T-helper 9 cell (primary cell): ENCODE measurements around the gene LCN10.
"Not testable (repeated sequence)": the region's sequence is repeated elsewhere in the genome, so short reads cannot be mapped to it uniquely, and the experiment has no call there.

Experiments
- DNase-seq: peaks from one replicate; pipeline ENCODE4 v3.0.0-alpha.2; 2020
- total RNA-seq, 2 donors: gene quantifications; one replicate each; lab custom pipeline; 2026; lab: John Stamatoyannopoulos, UW

The LCN10 gene
- total RNA-seq: 0.14 to 0.24 reads per million in 2 donors

GRCh38 chr9:136742591-136743391, at the start of gene LCN10:
Gene LCN10 (minus strand): TSS chr9:136742940. CDS start chr9:136742903, 37 bp downstream.
- DNase-seq: no peak

GRCh38 chr9:136791516-136792276, 49.0 kb upstream of the LCN10 start:
- DNase-seq: peak; percentile 61

GRCh38 chr9:136790640-136791515, 48.1 kb upstream of the LCN10 start, which contains the start of gene TMEM141:
Gene TMEM141 (plus strand): TSS chr9:136791344. CDS start chr9:136791371, 27 bp downstream.
- peak; percentile 100 for DNase-seq

GRCh38 chr9:136789523-136789937, 46.8 kb upstream of the LCN10 start:
- DNase-seq: no peak

- not testable (repeated sequence) for DNase-seq
Observed at GRCh38 chr9:136788644-136789522, 46.1 kb upstream of the LCN10 start.

GRCh38 chr9:136787690-136788400, 45.1 kb upstream of the LCN10 start:
- DNase-seq: peak; percentile 56

GRCh38 chr9:136786983-136787382, 44.2 kb upstream of the LCN10 start:
- not testable (repeated sequence) for DNase-seq

GRCh38 chr9:136786451-136786850, 43.7 kb upstream of the LCN10 start:
- no peak for DNase-seq

- not testable (repeated sequence) for DNase-seq
Observed at GRCh38 chr9:136785565-136786355, 43.0 kb upstream of the LCN10 start.

- no peak for DNase-seq
Observed at GRCh38 chr9:136784997-136785361, 42.2 kb upstream of the LCN10 start.

- no peak for DNase-seq
Observed at GRCh38 chr9:136784249-136784996, 41.7 kb upstream of the LCN10 start.

- no peak for DNase-seq
Observed at GRCh38 chr9:136782452-136782851, 39.7 kb upstream of the LCN10 start.

- no peak for DNase-seq
Observed at GRCh38 chr9:136779808-136780207, 37.1 kb upstream of the LCN10 start.

GRCh38 chr9:136777359-136777758, 34.6 kb upstream of the LCN10 start:
- DNase-seq: no peak

GRCh38 chr9:136776947-136777346, 34.2 kb upstream of the LCN10 start:
- DNase-seq: no peak

GRCh38 chr9:136775191-136775590, 32.5 kb upstream of the LCN10 start:
- DNase-seq: no peak

- no peak for DNase-seq
Observed at GRCh38 chr9:136774416-136775045, 31.8 kb upstream of the LCN10 start.

- DNase-seq: no peak
Observed at GRCh38 chr9:136773386-136774044, 30.8 kb upstream of the LCN10 start.
